ENCODE measurements around the gene PTGDS.

GRCh38 chr9:137002646-137003041, 25.3 kb downstream of the PTGDS start:
- TF ChIP-seq POLR2A (IDR thresholded peaks at IDR 0.05; ENCODE audit: low read length) (no peak), GATA1 (IDR thresholded peaks at IDR 0.05; ENCODE audit: low read depth, low read length) (no peak)

Measured in erythroblast (primary cell).